K562 (cell line): Measurements from ENCODE around the gene ZBTB42. TPM values are rescaled to one million over a fixed set of nuclear protein-coding genes. Genes with fewer than 3 reads are reported as not detected.

Experiments used
- ATAC-seq: fragments of 200-7000 bp; cut with Tn5 transposase; 3 replicates; pipeline ENCODE4 v1.9.1; 2020; ENCODE audit warnings: moderate library complexity
- BruUV-seq: library from RNA; stranded (reverse); fragments of 400-500 nt; replicated peaks from 2 replicates; lab custom pipeline; 2021; lab: Mats Ljungman, UMichigan
- CTCF ChIA-PET: fragments of 300-600 bp; formaldehyde crosslinking; extraction: SDS; loops from one replicate; lab custom pipeline; 2021; ENCODE audit warnings: low intra/inter-chr PET ratio; lab: Yijun Ruan, JAX
- POLR2A ChIA-PET: fragments of 300-600, 350-650 bp; sonication (Branson Sonifier 250); formaldehyde crosslinking; extraction: SDS; loops from one replicate; lab custom pipeline; 2021; ENCODE audit warnings: antibody characterized with exemption, inconsistent platforms; lab: Yijun Ruan, JAX
- DNase-seq, 4 experiments: peaks; one replicate each; pipeline versions ENCODE4 v3.0.0 to v3.0.0-alpha.2; 2011 to 2018; ENCODE audit warnings: low spot score in 3 of 4, mixed read lengths in 3 of 4; ENCODE audit errors: extremely low read depth in 1 of 4
- FAIRE-seq: peaks from 2 replicates; lab custom pipeline; 2011; peaks lifted over from hg19 to GRCh38; lab: Jason Lieb, UNC
- H2AFZ ChIP-seq: 2 replicates; pipeline ENCODE4 v1.6.0; 2011; ENCODE audit warnings: low read depth, low read length, control low read depth, inconsistent platforms
- H3K27ac ChIP-seq: fragments of 200-600 bp; 3 replicates; pipeline ENCODE4 v1.8.0; 2011; ENCODE audit warnings: low read depth, mild to moderate bottlenecking, control low read depth, inconsistent platforms, low read length, moderate library complexity, mixed read lengths; ENCODE audit errors: extremely low read depth
- H3K27me3 ChIP-seq, 2 experiments: fragments of 300-600 bp in 1 of 2; 2 replicates in 1 of 2; 3 replicates in 1 of 2; pipeline versions ENCODE4 v1.6.0 to v1.8.0; 2011; ENCODE audit warnings: inconsistent platforms in 2 of 2, low read length in 2 of 2, mild to moderate bottlenecking in 1 of 2, mixed read lengths in 1 of 2, moderate library complexity in 1 of 2; ENCODE audit not compliant: control insufficient read depth in 2 of 2, insufficient read depth in 2 of 2
- H3K36me3 ChIP-seq: fragments of 300-600 bp; 3 replicates; pipeline ENCODE4 v1.8.0; 2011; ENCODE audit warnings: mild to moderate bottlenecking, low read length, inconsistent platforms; ENCODE audit not compliant: control insufficient read depth, insufficient read depth
- H3K4me1 ChIP-seq, 2 experiments: fragments of 200-600 bp in 1 of 2; replicated peaks in 1 of 2; 2 replicates in 1 of 2; 3 replicates in 1 of 2; pipeline versions ENCODE4 v1.5.1 to v1.8.0; 2011; ENCODE audit warnings: inconsistent platforms in 2 of 2, low read length in 2 of 2, mild to moderate bottlenecking in 1 of 2, mixed read lengths in 1 of 2, moderate library complexity in 1 of 2; ENCODE audit not compliant: control insufficient read depth in 2 of 2, insufficient read depth in 2 of 2
- H3K4me2 ChIP-seq: 2 replicates; pipeline ENCODE4 v1.6.1; 2011; ENCODE audit warnings: low read length, control low read depth, inconsistent platforms, mixed read lengths; ENCODE audit not compliant: insufficient read depth
- H3K4me3 ChIP-seq: fragments of 200-600 bp; sonication (generic), shearing (Covaris generic); 2 replicates; pipeline ENCODE4 v1.5.1; 2016; ENCODE audit warnings: control low read depth, inconsistent platforms
- H3K79me2 ChIP-seq: fragments of 200-600 bp; 3 replicates; pipeline ENCODE4 v1.8.0; 2011; ENCODE audit warnings: low read length, inconsistent platforms; ENCODE audit not compliant: control insufficient read depth, insufficient read depth
- H3K9ac ChIP-seq, 2 experiments: 2 replicates each; pipeline versions ENCODE4 v1.6.0 to v1.6.1; 2011; ENCODE audit warnings: low read depth in 2 of 2, low read length in 2 of 2, control low read depth in 1 of 2, inconsistent platforms in 1 of 2, mild to moderate bottlenecking in 1 of 2, mixed read lengths in 1 of 2; ENCODE audit not compliant: insufficient read depth in 1 of 2
- H3K9me1 ChIP-seq: one replicate; pipeline ENCODE4 v1.6.0; 2011; ENCODE audit warnings: inconsistent platforms, mild to moderate bottlenecking, low read length, moderate library complexity; ENCODE audit not compliant: control insufficient read depth, insufficient read depth
- H3K9me3 ChIP-seq: replicated peaks from 2 replicates; pipeline ENCODE4 v1.5.1; 2011; ENCODE audit warnings: low read depth, low read length, inconsistent platforms; ENCODE audit not compliant: control insufficient read depth, insufficient read depth
- H4K20me1 ChIP-seq: replicated peaks from 2 replicates; pipeline ENCODE4 v1.6.1; 2011; ENCODE audit warnings: low read length, inconsistent platforms, mixed read lengths; ENCODE audit not compliant: control insufficient read depth, insufficient read depth
- ADNP ChIP-seq: fragments of 200-800 bp; sonication (Bioruptor generic); IDR thresholded peaks from 2 replicates; pipeline ENCODE4 v1.6.1; 2016; ENCODE audit warnings: missing genetic modification characterization, missing compliant biosample characterization
- ARNT ChIP-seq, 2 experiments: fragments of 450-650 bp; IDR thresholded peaks; 2 replicates each; pipeline ENCODE4 v1.6.1; 2016; ENCODE audit warnings: mild to moderate bottlenecking in 1 of 2
- BMI1 ChIP-seq: fragments of 150-350 bp; IDR thresholded peaks from 2 replicates; pipeline ENCODE4 v1.6.1; 2014; ENCODE audit warnings: low read length
- HDAC8 ChIP-seq: fragments of 450-650 bp; IDR thresholded peaks from 2 replicates; pipeline ENCODE4 v1.6.1; 2016; ENCODE audit warnings: mild to moderate bottlenecking, missing genetic modification characterization, moderate library complexity, missing compliant biosample characterization
- KLF10 ChIP-seq: fragments of 250-450 bp; sonication (Bioruptor Pico); IDR thresholded peaks from 2 replicates; pipeline ENCODE4 v1.6.1; 2021; ENCODE audit warnings: matching md5 sums
- LCOR ChIP-seq: sonication (generic); formaldehyde crosslinking; IDR thresholded peaks from 2 replicates; pipeline ENCODE4 v1.8.0; 2022; ENCODE audit warnings: mild to moderate bottlenecking, missing genetic modification reagents
- MTA2 ChIP-seq: fragments of 450-650 bp; IDR thresholded peaks from 2 replicates; pipeline ENCODE4 v1.6.1; 2016; ENCODE audit warnings: low read depth
- MTA3 ChIP-seq: fragments of 450-650 bp; formaldehyde crosslinking; IDR thresholded peaks from 2 replicates; pipeline ENCODE4 v1.6.1; 2017; ENCODE audit warnings: mild to moderate bottlenecking, borderline replicate concordance
- NFATC3 ChIP-seq: fragments of 450-650 bp; IDR thresholded peaks from 2 replicates; pipeline ENCODE4 v1.6.1; 2017; ENCODE audit warnings: mild to moderate bottlenecking
- RBM17 ChIP-seq: fragments of 200-400 bp; formaldehyde crosslinking; IDR thresholded peaks from 2 replicates; pipeline ENCODE4 v1.6.1; 2017; ENCODE audit warnings: low read depth, mild to moderate bottlenecking, low read length, borderline replicate concordance
- RFX5 ChIP-seq: IDR thresholded peaks from 2 replicates; pipeline ENCODE4 v1.6.1; 2011; ENCODE audit warnings: low read depth, mild to moderate bottlenecking, improper control_type of control experiment, low read length
- SAP30 ChIP-seq: fragments of 200-600 bp; sonication (generic); IDR thresholded peaks from 2 replicates; pipeline ENCODE4 v1.6.1; 2012; ENCODE audit warnings: borderline replicate concordance, low read depth, mild to moderate bottlenecking, moderate library complexity, low read length, control low read depth, inconsistent platforms; ENCODE audit not compliant: insufficient read depth, poor library complexity, severe bottlenecking
- SMAD1 ChIP-seq: fragments of 150-350 bp; IDR thresholded peaks from 2 replicates; pipeline ENCODE4 v1.6.1; 2014; ENCODE audit warnings: low read length, low read depth; ENCODE audit not compliant: partially characterized antibody
- SRSF3 ChIP-seq: fragments of 200-400 bp; formaldehyde crosslinking; IDR thresholded peaks from 2 replicates; pipeline ENCODE4 v1.6.1; 2016; ENCODE audit warnings: mild to moderate bottlenecking, low read length, moderate library complexity; ENCODE audit not compliant: insufficient read depth
- THRAP3 ChIP-seq: fragments of 450-650 bp; IDR thresholded peaks from 2 replicates; pipeline ENCODE4 v1.6.1; 2016; ENCODE audit warnings: mild to moderate bottlenecking, inconsistent platforms, borderline replicate concordance
- ZBED1 ChIP-seq: IDR thresholded peaks from 2 replicates; pipeline ENCODE4 v1.6.1; 2014
- ZNF75A ChIP-seq: fragments of 450-650 bp; formaldehyde crosslinking; IDR thresholded peaks from 2 replicates; pipeline ENCODE4 v1.4.0; 2020; ENCODE audit warnings: mild to moderate bottlenecking
- WGBS: fragments of 100-300 bp; shearing (Covaris generic); methylation state at CpG from one replicate; pipeline ENCODE4 v1.1.6; 2016; ENCODE audit warnings: low coverage, mixed read lengths; ENCODE audit not compliant: insufficient coverage; ENCODE audit errors: missing lambda C conversion rate; 5-methylcytosine and 5-hydroxymethylcytosine counted together
- in situ Hi-C: fragments of 300-500 bp; cut with MboI; formaldehyde crosslinking; loops from 4 replicates; pipeline ENCODE4 v1.15.0; 2018; ENCODE audit warnings: inconsistent platforms, mixed read lengths
- intact Hi-C: fragments of 100-400 bp; cut with micrococcal nuclease; formaldehyde crosslinking; loops from 2 replicates; pipeline ENCODE4 v1.14.2; 2022
- polyA plus RNA-seq, 8 experiments: library from polyadenylated mRNA; depleted of rRNA in 4 of 8; stranded (reverse) in 5 of 8; unstranded in 3 of 8; fragments of >200 nt; fragmentation: Nextera tagmentation in 2 of 8; fragmentation: Illumina TruSeq in 1 of 8; extraction: Ambion mirVana in 2 of 8; extraction: Trizol in 1 of 8; gene quantifications; 2 replicates each; pipeline versions ENCODE4 v1.2.1 to v1.2.3, GENCODE V29; 2011 to 2014; ENCODE audit warnings: inconsistent platforms in 1 of 8, missing spikeins in 1 of 8
- total RNA-seq, 7 experiments: library from RNA; depleted of rRNA in 6 of 7; stranded (reverse); fragments of >200 nt in 6 of 7; fragmentation: Illumina TruSeq in 2 of 7; extraction: Trizol in 2 of 7; gene quantifications; 2 replicates each; pipeline versions ENCODE4 v1.2.1 to v1.2.3, GENCODE V29; 2011 to 2021; ENCODE audit warnings: low replicate concordance in 1 of 7
- TF ChIP-seq, protein P1 (sequence below), 2 experiments: fragments of 450-650 bp in 1 of 2; IDR thresholded peaks; 2 replicates each; pipeline ENCODE4 v1.6.1; 2011 to 2017; ENCODE audit warnings: low read depth in 2 of 2, antibody characterized with exemption in 1 of 2, borderline replicate concordance in 1 of 2, low read length in 1 of 2, mild to moderate bottlenecking in 1 of 2, mixed read lengths in 1 of 2; ENCODE audit not compliant: control insufficient read depth in 1 of 2

Gene ZBTB42
- total and polyA plus RNA-seq, 9 of the 15 experiments (the other 6 are each of a cell fraction or from before 2014, with no cell fraction given): 0.03 to 8.5 (median 2.4) TPM

DNA sequence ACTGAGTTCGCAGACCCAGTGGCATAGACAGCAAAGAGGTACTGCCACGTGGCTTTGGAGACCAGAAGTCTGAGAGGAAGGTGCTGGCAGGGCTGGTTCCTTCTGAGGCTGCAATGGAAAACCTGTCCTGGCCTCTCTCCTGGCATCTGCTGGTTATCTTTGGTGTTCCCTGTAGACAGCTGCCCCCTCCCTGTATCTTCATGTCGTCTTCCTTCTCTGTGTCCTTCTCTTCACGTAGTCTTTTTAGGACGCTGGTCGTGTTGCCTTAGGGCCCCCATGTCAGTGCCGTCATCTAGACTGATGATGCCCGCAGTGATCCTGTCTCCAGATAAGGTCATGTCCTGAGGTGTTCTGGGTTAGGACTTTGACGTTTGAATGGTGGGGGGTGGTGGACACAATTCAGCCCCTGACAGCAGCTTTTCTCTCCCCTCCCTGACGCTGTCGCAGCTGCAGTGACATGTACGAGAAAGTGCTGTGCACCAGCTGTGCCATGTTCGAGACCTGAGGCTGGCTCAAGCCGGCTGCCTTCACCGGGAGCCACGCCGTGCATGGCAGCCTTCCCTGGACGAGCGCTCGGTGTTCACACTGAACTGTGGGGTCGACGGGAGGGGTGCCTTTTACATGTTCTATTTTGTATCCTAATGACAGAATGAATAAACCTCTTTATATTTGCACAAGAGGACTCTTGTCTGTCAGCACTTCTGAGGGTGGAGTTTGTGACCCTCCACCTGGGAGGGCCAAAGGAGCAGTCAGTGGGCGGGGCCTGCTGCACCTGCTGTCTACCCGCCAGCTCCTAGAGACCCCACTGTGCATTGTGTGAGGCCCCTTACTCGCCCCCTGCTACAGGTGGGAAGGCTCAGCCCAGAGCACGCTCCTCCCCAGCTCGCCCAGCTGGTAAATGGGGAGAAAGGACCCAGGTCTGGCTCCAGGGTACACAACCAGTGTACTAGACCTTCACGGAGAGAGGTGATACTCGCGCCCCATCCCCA, 41.6 kb upstream of the ZBTB42 start:
- CTCF ChIA-PET: interaction anchor here (0.8 kb wide), 1 partner anchor 62 kb away, joined by 4 read pairs; no protein-coding TSS in a partner anchor
- Histone ChIP-seq H2AFZ (no peak overlapping the region), H3K27me3 (no peaks in the 10 kb centered on the region), H3K4me1 (peaks cover 3 to 15% of the 10 kb centered on the region in 2 experiments; a peak in 3 of 5 replicates)
- no peak for ATAC-seq
- WGBS: 88% methylated on average over 22 of the region's 30 CpGs
- intact Hi-C loops: no loop called here
- TF ChIP-seq SAP30: no peak
- TF ChIP-seq ARNT (IDR thresholded peaks at IDR 0.05): no peak
- no peak for TF ChIP-seq MTA3
- TF ChIP-seq RBM17: no peak
- no peak for TF ChIP-seq BMI1
- no peak for TF ChIP-seq MTA2
- TF ChIP-seq NFATC3: no peak
- TF ChIP-seq, protein P1, sequence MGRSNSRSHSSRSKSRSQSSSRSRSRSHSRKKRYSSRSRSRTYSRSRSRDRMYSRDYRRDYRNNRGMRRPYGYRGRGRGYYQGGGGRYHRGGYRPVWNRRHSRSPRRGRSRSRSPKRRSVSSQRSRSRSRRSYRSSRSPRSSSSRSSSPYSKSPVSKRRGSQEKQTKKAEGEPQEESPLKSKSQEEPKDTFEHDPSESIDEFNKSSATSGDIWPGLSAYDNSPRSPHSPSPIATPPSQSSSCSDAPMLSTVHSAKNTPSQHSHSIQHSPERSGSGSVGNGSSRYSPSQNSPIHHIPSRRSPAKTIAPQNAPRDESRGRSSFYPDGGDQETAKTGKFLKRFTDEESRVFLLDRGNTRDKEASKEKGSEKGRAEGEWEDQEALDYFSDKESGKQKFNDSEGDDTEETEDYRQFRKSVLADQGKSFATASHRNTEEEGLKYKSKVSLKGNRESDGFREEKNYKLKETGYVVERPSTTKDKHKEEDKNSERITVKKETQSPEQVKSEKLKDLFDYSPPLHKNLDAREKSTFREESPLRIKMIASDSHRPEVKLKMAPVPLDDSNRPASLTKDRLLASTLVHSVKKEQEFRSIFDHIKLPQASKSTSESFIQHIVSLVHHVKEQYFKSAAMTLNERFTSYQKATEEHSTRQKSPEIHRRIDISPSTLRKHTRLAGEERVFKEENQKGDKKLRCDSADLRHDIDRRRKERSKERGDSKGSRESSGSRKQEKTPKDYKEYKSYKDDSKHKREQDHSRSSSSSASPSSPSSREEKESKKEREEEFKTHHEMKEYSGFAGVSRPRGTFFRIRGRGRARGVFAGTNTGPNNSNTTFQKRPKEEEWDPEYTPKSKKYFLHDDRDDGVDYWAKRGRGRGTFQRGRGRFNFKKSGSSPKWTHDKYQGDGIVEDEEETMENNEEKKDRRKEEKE (IDR thresholded peaks at IDR 0.05; ENCODE audit: borderline replicate concordance in 1 of 2, control insufficient read depth in 1 of 2, low read depth in 2 of 2, low read length in 1 of 2): no peak
- TF ChIP-seq ADNP: no peak
- TF ChIP-seq SRSF3: no peak
- TF ChIP-seq ZNF75A: no peak
- no peak for TF ChIP-seq KLF10 (CRISPR knock-in tag)
- no peak for TF ChIP-seq THRAP3
- TF ChIP-seq SMAD1: no peak
- TF ChIP-seq LCOR (CRISPR knock-in tag): no peak
- TF ChIP-seq HDAC8 (tag): no peak
- TF ChIP-seq RFX5: no peak
- no peak for TF ChIP-seq ZBED1
- TF ChIP-seq, all 486 proteins: peak for 0
- peaks cover 12% of the 10 kb centered on the region for H3K79me2 ChIP-seq
- H4K20me1 ChIP-seq: 0 out of 2 replicates have a peak, but pooled peaks cover 3% of the 10 kb centered on the region
- H3K9ac ChIP-seq: no peak overlapping the region
- H3K4me3 ChIP-seq: no peak overlapping the region
- H3K36me3 ChIP-seq: peaks cover 56% of the 10 kb centered on the region; the same call in 2 of the 3 replicates
- no TSS peak for BruUV-seq
- POLR2A ChIA-PET: interaction anchor here (0.6 to 1.1 kb wide), 3 partner anchors 9 to 30 kb away, joined by 3 to 4 read pairs (median 3); no protein-coding TSS in a partner anchor
- no peak overlapping the region for H3K27ac ChIP-seq
- no peak for DNase-seq
- no peaks in the 10 kb centered on the region for H3K9me1 ChIP-seq
- in situ Hi-C loops: no loop called here
- FAIRE-seq: no peak
- no peaks in the 10 kb centered on the region for H3K9me3 ChIP-seq
- no peak overlapping the region for H3K4me2 ChIP-seq
